ENCODE results near the gene MC5R.

DNA sequence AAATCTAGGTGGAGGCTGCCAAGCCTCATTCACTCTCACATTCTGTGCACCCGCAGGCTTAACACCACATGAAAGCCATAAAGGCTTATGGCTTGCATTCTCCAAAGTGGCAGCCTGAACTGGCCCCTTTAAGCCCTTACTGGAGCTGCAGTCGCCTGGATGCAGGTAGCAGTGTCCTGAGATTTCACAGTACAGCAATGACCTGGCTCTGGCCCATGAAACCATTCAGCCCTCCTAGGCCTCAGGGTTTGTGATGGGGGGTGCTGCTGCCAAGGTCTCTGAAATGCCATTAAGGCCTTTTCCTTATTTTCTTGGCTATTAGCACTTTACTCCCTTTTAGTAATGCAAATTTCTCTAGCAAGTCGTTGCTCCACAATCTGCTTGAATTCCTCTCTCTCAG is 48.9 kb upstream of the MC5R start:
- TF ChIP-seq CTCF (IDR thresholded peaks at IDR 0.05) (no peak), POLR2A (IDR thresholded peaks at IDR 0.05) (no peak)
